Measurements from ENCODE around the gene KRTAP9-8. TPM values are rescaled to one million over a fixed set of nuclear protein-coding genes. Genes with fewer than 3 reads are reported as not detected.

Gene KRTAP9-8
- total and polyA plus RNA-seq, 2 of the 13 experiments (the other 11 are each of a cell fraction or from before 2014, with no cell fraction given), result not detected

- Histone ChIP-seq H3K9me3 (ENCODE audit: low read length) (no peaks in the 10 kb centered on the region), H3K79me2 (ENCODE audit: insufficient read depth, low read length) (no peaks in the 10 kb centered on the region), H4K20me1 (ENCODE audit: insufficient read depth, low read length) (no peaks in the 10 kb centered on the region), H3K9ac (ENCODE audit: insufficient read depth, low read depth, low read length) (no peak overlapping the region), H3K4me1 (ENCODE audit: insufficient read depth, low read length) (no peaks in the 10 kb centered on the region), H3K27ac (ENCODE audit: extremely low read length, insufficient read depth, low read length) (no peak overlapping the region), H2AFZ (ENCODE audit: low read length) (no peak overlapping the region), H3K27me3 (ENCODE audit: control insufficient read depth in 1 of 2, insufficient read depth in 2 of 2, low read length in 2 of 2) (no peaks in the 10 kb centered on the region; a peak in 1 of 5 replicates), H3K4me3 (replicated peaks in 1 of 3; ENCODE audit: insufficient read depth in 1 of 3, low read depth in 2 of 3, low read length in 3 of 3) (no peak overlapping the region), H3K36me3 (replicated peaks in 1 of 2; ENCODE audit: control insufficient read depth in 1 of 2, insufficient read depth in 2 of 2, low read length in 2 of 2) (no peaks in the 10 kb centered on the region), H3K4me2 (ENCODE audit: low read depth, low read length) (no peak overlapping the region)
- TF ChIP-seq ZNF326 (CRISPR knock-in tag; IDR thresholded peaks at IDR 0.05; ENCODE audit: borderline replicate concordance), result no peak
- TF ChIP-seq ZXDC (CRISPR knock-in tag; IDR thresholded peaks at IDR 0.05), result no peak
- TF ChIP-seq RBM22 (optimal IDR thresholded peaks at IDR 0.05; ENCODE audit: low read length), result no peak
- TF ChIP-seq MTA1 (CRISPR knock-in tag; IDR thresholded peaks at IDR 0.05; ENCODE audit: borderline replicate concordance), result no peak
- no peak for TF ChIP-seq ZNF678 (CRISPR knock-in tag; IDR thresholded peaks at IDR 0.05)
- TF ChIP-seq ATAD3A (CRISPR knock-in tag; IDR thresholded peaks at IDR 0.05), result no peak
- TF ChIP-seq RERE (CRISPR knock-in tag; IDR thresholded peaks at IDR 0.05; ENCODE audit: low read depth), result no peak
- no peak for TF ChIP-seq IKZF5 (CRISPR knock-in tag; IDR thresholded peaks at IDR 0.05)
- ATAC-seq (no peak), FAIRE-seq (no peak), DNase-seq (ENCODE audit: low spot score) (no peak)
- in situ Hi-C loops (cut with HindIII; ENCODE audit: extremely low pct_ligation_motif_present, low pct_unique_long_range_greater_than_20kb), result no loop called here
- intact Hi-C loops (cut with micrococcal nuclease; ENCODE audit: unreplicated experiment), result no loop called here
- POLR2A ChIA-PET, result no interaction called here
- CTCF ChIA-PET (ENCODE audit: low intra/inter-chr PET ratio, low total read pairs), result no interaction called here
- no TSS peak for BruUV-seq (replicated peaks)
- WGBS (ENCODE audit: low lambda C conversion rate), result 24% methylated on average over 3 of the region's 3 CpGs
Observed at GRCh38 chr17:41264599-41264998, 26.8 kb downstream of the KRTAP9-8 start.
